Hepatic stellate cell (primary cell): Measurements from ENCODE around the gene CASP1.
"Not testable (repeated sequence)": the region's sequence is repeated elsewhere in the genome, so short reads cannot be mapped to it uniquely, and the experiment has no call there.

Experiments used
- DNase-seq: peaks from one replicate; pipeline ENCODE4 v3.0.0; 2011; ENCODE audit warnings: low spot score

Gene CASP1

GRCh38 chr11:105045676-105046296, 10.8 kb upstream of the CASP1 start:
- no peak for DNase-seq

GRCh38 chr11:105044557-105045524, 9.9 kb upstream of the CASP1 start, which contains the start of gene CARD16:
Gene CARD16 (minus strand): TSS chr11:105045335. CDS start chr11:105045297, 38 bp downstream.
- peak; percentile 6 for DNase-seq

- no peak for DNase-seq
These were observed 7.2 kb upstream of the CASP1 start for GRCh38 chr11:105042178-105042577.

GRCh38 chr11:105040703-105041102, 5.8 kb upstream of the CASP1 start:
- no peak for DNase-seq

- DNase-seq: not testable (repeated sequence)
These were observed 556 bp downstream of the CASP1 start for GRCh38 chr11:105034388-105034787.

- no peak for DNase-seq
These were observed 1.2 kb downstream of the CASP1 start for GRCh38 chr11:105033781-105034180.

GRCh38 chr11:105033343-105033742, 1.6 kb downstream of the CASP1 start:
- DNase-seq: no peak

GRCh38 chr11:105032495-105032894, 2.4 kb downstream of the CASP1 start:
- no peak for DNase-seq

GRCh38 chr11:105027678-105028077, 7.3 kb downstream of the CASP1 start:
- no peak for DNase-seq

- DNase-seq: no peak
These were observed 10.6 kb downstream of the CASP1 start for GRCh38 chr11:105024394-105024793.

- DNase-seq: no peak
These were observed 11.9 kb downstream of the CASP1 start, which contains the start of gene CASP5 for GRCh38 chr11:105023003-105023402. Gene CASP5 (minus strand): TSS chr11:105023168. CDS start chr11:105023136, 32 bp downstream.

GRCh38 chr11:105022527-105022926, 12.4 kb downstream of the CASP1 start:
- no peak for DNase-seq

GRCh38 chr11:105007463-105007862, 27.5 kb downstream of the CASP1 start:
- no peak for DNase-seq

- no peak for DNase-seq
These were observed 29.5 kb downstream of the CASP1 start for GRCh38 chr11:105005451-105005845.

- no peak for DNase-seq
These were observed 30.9 kb downstream of the CASP1 start for GRCh38 chr11:105004021-105004420.

GRCh38 chr11:105003151-105003550, 31.8 kb downstream of the CASP1 start:
- DNase-seq: no peak

GRCh38 chr11:105000797-105001196, 34.1 kb downstream of the CASP1 start:
- DNase-seq: no peak

GRCh38 chr11:105000167-105000566, 34.8 kb downstream of the CASP1 start:
- DNase-seq: no peak

GRCh38 chr11:104999721-105000120, 35.2 kb downstream of the CASP1 start:
- no peak for DNase-seq

- peak; percentile 5 for DNase-seq
These were observed 37.7 kb downstream of the CASP1 start for GRCh38 chr11:104997288-104997687.

GRCh38 chr11:104995001-104995408, 39.9 kb downstream of the CASP1 start:
- DNase-seq: no peak

- no peak for DNase-seq
These were observed 42.2 kb downstream of the CASP1 start for GRCh38 chr11:104992781-104993180.

- no peak for DNase-seq
These were observed 43.0 kb downstream of the CASP1 start for GRCh38 chr11:104991994-104992393.
